Activated CD4-positive, alpha-beta T cell treated with anti-CD3 and anti-CD28 coated beads, Interleukin-2, Interleukin-4, amounts not matched to agents 100 ng/mL and 50 ng/mL, durations not matched to agents 16 hours and 8 hours (primary cell): ENCODE measurements around the gene YIPF2.

Source experiments
- DNase-seq: peaks from one replicate; pipeline ENCODE4 v3.0.0-alpha.2; 2020; ENCODE audit warnings: low spot score

YIPF2 gene

DNA sequence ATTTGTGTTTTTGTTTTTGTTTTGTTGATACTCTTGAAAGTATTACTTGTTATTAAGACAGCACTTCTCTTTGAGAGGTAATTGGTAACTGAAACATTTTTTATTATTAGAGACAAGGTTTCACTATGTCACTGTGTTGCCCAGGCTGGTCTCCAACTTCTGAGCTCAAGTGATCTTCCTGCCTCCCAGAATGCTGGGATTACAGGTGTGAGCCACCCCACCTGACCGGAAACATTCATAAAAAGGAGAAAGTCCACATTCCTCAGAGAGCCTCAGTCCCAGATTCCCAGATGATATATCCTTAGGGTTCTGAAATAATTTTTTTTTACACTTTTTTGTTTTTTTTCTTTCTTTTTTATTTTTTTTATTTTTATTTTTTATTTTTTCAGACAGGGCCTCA lies 54.4 kb downstream of the YIPF2 start:
- no peak for DNase-seq

DNA sequence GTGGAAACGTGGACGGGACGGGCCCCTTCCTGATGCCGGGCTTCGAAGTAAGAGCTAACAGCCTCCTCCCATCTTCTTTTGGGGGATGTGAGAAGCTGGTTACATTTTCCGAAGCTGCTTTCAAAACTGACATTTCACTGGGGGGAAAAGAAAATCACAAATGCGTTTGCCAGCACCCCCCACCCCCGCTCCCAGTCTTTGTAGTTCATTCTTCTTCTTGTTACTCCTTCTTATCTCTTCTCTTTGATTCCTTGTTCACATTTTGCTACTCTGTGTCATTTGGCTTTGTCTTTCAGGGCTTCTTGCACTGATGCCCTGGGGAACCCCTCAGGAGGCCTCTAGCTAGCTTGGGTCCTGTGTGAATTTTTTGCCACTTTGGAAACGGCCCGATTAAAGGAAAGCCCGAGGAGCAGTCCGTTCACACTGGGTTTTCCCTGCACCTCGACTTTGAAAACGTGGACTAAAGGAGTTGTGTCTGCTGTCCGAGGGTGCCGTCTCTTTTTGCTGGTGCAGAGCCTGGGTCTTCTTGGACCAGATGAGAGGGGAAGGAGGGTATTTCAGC lies 55.8 kb downstream of the YIPF2 start:
- no peak for DNase-seq
